ENCODE data around the gene BBS2.

BBS2 gene, protein sequence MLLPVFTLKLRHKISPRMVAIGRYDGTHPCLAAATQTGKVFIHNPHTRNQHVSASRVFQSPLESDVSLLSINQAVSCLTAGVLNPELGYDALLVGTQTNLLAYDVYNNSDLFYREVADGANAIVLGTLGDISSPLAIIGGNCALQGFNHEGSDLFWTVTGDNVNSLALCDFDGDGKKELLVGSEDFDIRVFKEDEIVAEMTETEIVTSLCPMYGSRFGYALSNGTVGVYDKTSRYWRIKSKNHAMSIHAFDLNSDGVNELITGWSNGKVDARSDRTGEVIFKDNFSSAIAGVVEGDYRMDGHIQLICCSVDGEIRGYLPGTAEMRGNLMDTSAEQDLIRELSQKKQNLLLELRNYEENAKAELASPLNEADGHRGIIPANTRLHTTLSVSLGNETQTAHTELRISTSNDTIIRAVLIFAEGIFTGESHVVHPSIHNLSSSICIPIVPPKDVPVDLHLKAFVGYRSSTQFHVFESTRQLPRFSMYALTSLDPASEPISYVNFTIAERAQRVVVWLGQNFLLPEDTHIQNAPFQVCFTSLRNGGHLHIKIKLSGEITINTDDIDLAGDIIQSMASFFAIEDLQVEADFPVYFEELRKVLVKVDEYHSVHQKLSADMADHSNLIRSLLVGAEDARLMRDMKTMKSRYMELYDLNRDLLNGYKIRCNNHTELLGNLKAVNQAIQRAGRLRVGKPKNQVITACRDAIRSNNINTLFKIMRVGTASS

DNA sequence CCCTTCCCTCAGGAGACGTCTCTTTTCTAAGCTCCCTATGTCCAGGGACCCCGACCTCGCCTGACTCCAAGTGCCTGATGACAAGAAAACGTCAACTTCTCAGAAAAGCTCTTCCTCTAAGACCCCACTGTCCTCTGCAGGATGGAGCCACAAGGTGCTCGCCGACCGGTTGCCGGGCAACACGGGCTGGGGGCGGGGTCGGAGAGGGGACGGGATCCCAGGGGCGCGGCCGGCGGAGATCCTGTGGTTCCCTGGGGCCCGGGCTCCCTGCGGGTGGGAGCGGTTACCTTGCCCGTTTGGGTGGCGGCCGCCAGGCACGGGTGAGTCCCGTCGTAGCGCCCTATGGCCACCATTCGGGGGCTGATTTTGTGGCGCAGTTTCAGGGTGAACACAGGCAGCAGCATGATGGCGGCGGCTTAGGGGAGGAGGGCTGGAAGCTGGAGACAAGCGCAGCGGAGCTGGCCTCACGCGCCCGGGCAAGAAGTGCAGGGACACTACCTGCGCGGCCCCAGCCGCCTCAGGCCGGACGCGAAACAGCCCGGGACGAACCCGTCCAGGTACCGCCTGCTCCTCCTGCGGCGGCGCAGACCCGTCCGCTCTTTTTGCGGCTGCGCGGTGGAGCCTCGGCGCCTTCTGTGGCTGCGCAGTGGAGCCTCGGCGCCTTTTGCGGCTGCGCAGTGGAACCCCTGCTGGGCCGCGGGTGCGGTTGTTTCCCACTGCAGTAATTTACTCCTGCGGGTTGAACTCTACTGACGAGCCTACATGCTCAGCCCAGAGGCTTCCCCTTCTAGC, at the start of gene BBS2:
TSS of gene BBS2 (minus strand) at position 566 of the 792 bp plus-strand sequence. CDS start at position 404, 162 bp downstream.
- H3K4me3 ChIP-seq: peak within 1 kb of the TSS; percentile 84
- DNase-seq (ENCODE audit: low spot score): peak; percentile 89
- H3K27ac ChIP-seq: peak within 1 kb of the TSS; percentile 87 to 92
- no peak for TF ChIP-seq CTCF (IDR thresholded peaks at IDR 0.05)

DNA sequence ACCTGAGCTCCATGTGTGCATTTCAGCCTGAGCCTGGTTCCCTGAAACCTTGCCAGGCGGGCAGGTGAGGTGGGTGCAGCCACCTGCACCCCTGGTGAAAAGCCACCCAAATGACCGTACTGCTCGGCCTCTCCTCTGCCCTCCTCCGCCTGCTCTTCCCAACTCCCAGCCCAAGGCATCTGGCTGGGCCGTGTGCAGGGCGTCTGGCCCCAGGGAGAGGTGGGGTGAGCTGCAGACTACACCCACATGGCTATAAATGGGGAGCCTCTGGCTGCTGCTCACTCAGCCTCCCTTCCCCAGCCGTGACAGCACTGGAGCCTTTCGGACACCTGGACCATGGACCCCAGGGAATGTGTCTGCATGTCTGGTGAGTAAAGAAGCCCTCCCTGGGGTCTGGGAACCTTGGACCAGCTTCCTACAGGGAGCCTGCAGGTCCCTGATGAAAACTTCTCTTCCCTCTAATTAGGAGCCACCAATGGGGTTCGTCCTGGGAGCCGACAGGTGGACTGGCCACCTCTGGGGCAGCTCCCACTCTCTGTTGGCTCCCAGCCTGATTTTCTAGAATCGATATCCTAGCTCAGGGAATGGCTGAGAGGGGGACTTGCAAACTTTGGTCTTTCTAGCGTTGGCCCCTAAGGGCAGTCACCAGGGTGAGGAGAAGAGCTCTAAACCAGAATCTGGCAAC, 45.1 kb upstream of the BBS2 start, which contains the start of gene MT4:
TSS of gene MT4 (plus strand) at position 281 of the 685 bp plus-strand sequence. CDS start at position 337, 56 bp downstream.
- no peak within 1 kb of the TSS for H3K27ac ChIP-seq
- DNase-seq (ENCODE audit: low spot score): no peak
- TF ChIP-seq CTCF (IDR thresholded peaks at IDR 0.05): no peak
- H3K4me3 ChIP-seq: no peak within 1 kb of the TSS

GRCh38 chr16:56561126-56561525, 41.3 kb upstream of the BBS2 start:
- no peak overlapping the region for H3K4me3 ChIP-seq
- TF ChIP-seq CTCF (IDR thresholded peaks at IDR 0.05): no peak

GRCh38 chr16:56560447-56560846, 40.6 kb upstream of the BBS2 start:
- DNase-seq (ENCODE audit: low spot score): no peak
- H3K27ac ChIP-seq: no peak overlapping the region
- H3K4me3 ChIP-seq: no peak overlapping the region
- TF ChIP-seq CTCF (IDR thresholded peaks at IDR 0.05): no peak

More at GRCh38 chr16:56561126-56561525, 41.3 kb upstream of the BBS2 start:
- no peak overlapping the region for H3K27ac ChIP-seq
- no peak for DNase-seq (ENCODE audit: low spot score)

DNA sequence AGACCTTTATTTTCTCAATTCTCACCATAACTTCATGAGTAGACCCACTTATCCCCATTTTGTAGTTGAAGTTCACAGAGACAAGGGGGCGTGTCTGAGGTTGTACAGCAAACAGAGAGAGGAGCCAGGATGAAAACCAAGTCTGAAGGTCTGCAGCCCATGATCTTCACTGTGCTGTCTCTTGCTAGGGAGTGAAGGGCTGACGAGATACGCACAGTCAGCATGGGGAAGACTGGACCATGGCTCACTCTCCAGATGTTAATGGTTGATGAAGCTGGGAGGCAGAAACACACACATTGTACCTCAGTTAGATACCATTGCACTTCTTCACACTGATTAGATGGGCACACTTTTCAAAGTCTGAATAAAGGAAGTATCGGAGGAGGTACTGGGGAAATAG, 39.3 kb upstream of the BBS2 start:
- DNase-seq (ENCODE audit: low spot score): no peak
- no peak for TF ChIP-seq CTCF (IDR thresholded peaks at IDR 0.05)
- H3K27ac ChIP-seq: no peak overlapping the region

DNA sequence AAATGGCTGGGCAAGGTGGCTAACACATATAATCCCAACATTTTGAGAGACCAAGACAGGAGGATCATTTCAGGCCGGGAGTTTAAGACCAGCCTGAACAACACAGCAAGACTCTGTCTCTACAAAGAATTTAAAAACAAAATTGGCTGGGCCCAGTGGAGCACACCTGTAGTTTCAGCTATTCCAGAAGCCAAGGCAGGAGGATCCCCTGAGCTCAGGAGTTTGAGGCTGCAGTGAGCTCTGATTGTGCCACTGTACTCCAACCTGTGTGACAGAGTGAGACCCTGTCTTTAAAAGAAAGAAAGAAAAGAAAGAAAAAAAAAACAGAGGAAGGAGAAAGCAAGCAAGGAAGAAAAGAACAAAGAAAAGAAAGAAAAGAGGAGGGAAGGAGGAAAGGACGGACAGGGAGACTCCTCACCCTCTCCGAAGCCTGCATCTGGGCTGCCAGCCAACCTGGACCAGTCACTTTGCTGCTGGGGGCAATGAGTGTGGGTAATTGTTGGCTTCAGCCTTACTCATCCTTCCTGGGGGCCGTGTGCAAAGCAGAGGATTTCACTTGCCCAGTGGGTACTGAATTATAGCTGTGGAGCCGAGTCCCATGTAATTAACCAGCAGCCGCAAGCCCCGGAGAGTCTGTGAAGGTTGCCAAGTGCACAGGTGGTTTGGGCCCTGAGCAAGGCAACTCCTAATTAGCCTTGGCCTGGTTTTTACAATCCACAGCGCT, 38.4 kb upstream of the BBS2 start:
- TF ChIP-seq CTCF (IDR thresholded peaks at IDR 0.05): no peak
- H3K27ac ChIP-seq: no peak overlapping the region
- H3K4me3 ChIP-seq: no peak overlapping the region
- DNase-seq (ENCODE audit: low spot score): no peak

More for the DNA sequence above, 39.3 kb upstream of the BBS2 start:
- no peak overlapping the region for H3K4me3 ChIP-seq

Measured in coronary artery (tissue), 2 donors.